Activated B cell treated with CpG ODN at 0.5 μM for 24 hours (primary cell): ENCODE results near the gene RWDD4. TPM values are rescaled to one million over a fixed set of nuclear protein-coding genes. Genes with fewer than 3 reads are reported as not detected.

Source experiments
- ATAC-seq: fragments of 200-7000 bp; cut with Tn5 transposase; one replicate; pipeline ENCODE4 v1.10.0; 2021; ENCODE audit warnings: low read depth, mild to moderate bottlenecking, moderate library complexity
- CTCF ChIA-PET: fragments of 350-600 bp; sonication (Branson Sonifier 250); formaldehyde crosslinking; loops from one replicate; lab custom pipeline; 2021; ENCODE audit warnings: antibody characterized with exemption; lab: Charles Lee
- POLR2A ChIA-PET: fragments of 350-600 bp; sonication (Branson Sonifier 250); formaldehyde crosslinking; loops from one replicate; lab custom pipeline; 2021; ENCODE audit warnings: antibody characterized with exemption; lab: Charles Lee
- DNase-seq: peaks from one replicate; pipeline ENCODE4 v3.0.0; 2022
- H3K27ac Mint-ChIP-seq: one replicate; pipeline ENCODE4 v1.8.0; 2020; ENCODE audit warnings: mixed read lengths
- H3K27me3 Mint-ChIP-seq: one replicate; pipeline ENCODE4 v1.8.0; 2021; ENCODE audit warnings: mixed read lengths
- H3K36me3 Mint-ChIP-seq: one replicate; pipeline ENCODE4 v1.8.0; 2021; ENCODE audit warnings: low read depth, mixed read lengths
- H3K4me1 Mint-ChIP-seq: one replicate; pipeline ENCODE4 v1.8.0; 2021; ENCODE audit warnings: mixed read lengths
- H3K4me3 Mint-ChIP-seq: one replicate; pipeline ENCODE4 v1.8.0; 2020; ENCODE audit warnings: mild to moderate bottlenecking, mixed read lengths
- H3K9me3 Mint-ChIP-seq: one replicate; pipeline ENCODE4 v1.8.0; 2020; ENCODE audit warnings: mixed read lengths
- CTCF ChIP-seq: fragments of 200-600 bp; IDR thresholded peaks from one replicate; pipeline ENCODE4 v1.8.0; 2022; ENCODE audit warnings: antibody characterized with exemption, mild to moderate bottlenecking
- intact Hi-C: fragments of 100-400 bp; cut with micrococcal nuclease; formaldehyde crosslinking; loops from one replicate; pipeline ENCODE4 v1.15.1; 2024
- total RNA-seq: library from RNA; stranded (reverse); gene quantifications from 2 replicates; pipeline ENCODE4 v1.2.3, GENCODE V29; 2022

The RWDD4 gene
- total RNA-seq, 1 donor from 2014 or later, result 14.6 TPM

GRCh38 chr4:183617075-183617474, 41.9 kb downstream of the RWDD4 start:
- intact Hi-C loops, result no loop called here
- TF ChIP-seq CTCF, result no peak
- ATAC-seq (no peak), DNase-seq (no peak)
- peaks cover 9% of the 10 kb centered on the region for H3K27me3 Mint-ChIP-seq
- H3K36me3 Mint-ChIP-seq, result no peaks in the 10 kb centered on the region
- CTCF ChIA-PET, result no interaction called here
- H3K4me1 Mint-ChIP-seq, result no peaks in the 10 kb centered on the region
- H3K9me3 Mint-ChIP-seq, result no peaks in the 10 kb centered on the region
- no peak overlapping the region for H3K4me3 Mint-ChIP-seq
- no peak overlapping the region for H3K27ac Mint-ChIP-seq
- POLR2A ChIA-PET, result no interaction called here

- H3K27ac Mint-ChIP-seq, result no peak overlapping the region
- peaks cover 14% of the 10 kb centered on the region for H3K27me3 Mint-ChIP-seq
- no peaks in the 10 kb centered on the region for H3K9me3 Mint-ChIP-seq
- CTCF ChIA-PET, result no interaction called here
- no peaks in the 10 kb centered on the region for H3K36me3 Mint-ChIP-seq
- DNase-seq (no peak), ATAC-seq (no peak)
- POLR2A ChIA-PET, result no interaction called here
- no peak overlapping the region for H3K4me3 Mint-ChIP-seq
- TF ChIP-seq CTCF, result no peak
- H3K4me1 Mint-ChIP-seq, result no peaks in the 10 kb centered on the region
- intact Hi-C loops, result no loop called here
Measured at GRCh38 chr4:183612329-183613250, 46.4 kb downstream of the RWDD4 start.

- ATAC-seq (no peak), DNase-seq (no peak)
- TF ChIP-seq CTCF, result no peak
- Mint-ChIP-seq H3K9me3 (no peaks in the 10 kb centered on the region), H3K27me3 (peaks cover 14% of the 10 kb centered on the region), H3K4me1 (no peaks in the 10 kb centered on the region), H3K27ac (no peak overlapping the region), H3K36me3 (no peaks in the 10 kb centered on the region), H3K4me3 (no peak overlapping the region)
- intact Hi-C loops, result no loop called here
- ChIA-PET POLR2A (no interaction called here), CTCF (no interaction called here)
Measured at GRCh38 chr4:183611210-183611830, 47.7 kb downstream of the RWDD4 start.

- no peaks in the 10 kb centered on the region for H3K36me3 Mint-ChIP-seq
- H3K4me3 Mint-ChIP-seq, result no peak overlapping the region
- CTCF ChIA-PET, result no interaction called here
- no peak for TF ChIP-seq CTCF
- H3K9me3 Mint-ChIP-seq, result no peaks in the 10 kb centered on the region
- H3K27me3 Mint-ChIP-seq, result peaks cover 14% of the 10 kb centered on the region
- no peaks in the 10 kb centered on the region for H3K4me1 Mint-ChIP-seq
- DNase-seq (no peak), ATAC-seq (no peak)
- no peak overlapping the region for H3K27ac Mint-ChIP-seq
- POLR2A ChIA-PET, result no interaction called here
- intact Hi-C loops, result no loop called here
Measured at GRCh38 chr4:183610613-183611012, 48.4 kb downstream of the RWDD4 start.

- Mint-ChIP-seq H3K27me3 (peaks cover 11% of the 10 kb centered on the region), H3K27ac (no peak overlapping the region), H3K4me1 (no peaks in the 10 kb centered on the region), H3K9me3 (no peaks in the 10 kb centered on the region), H3K4me3 (no peak overlapping the region), H3K36me3 (no peaks in the 10 kb centered on the region)
- no peak for TF ChIP-seq CTCF
- ATAC-seq, result no peak
- no peak for DNase-seq
- CTCF ChIA-PET, result no interaction called here
- POLR2A ChIA-PET, result no interaction called here
- intact Hi-C loops, result no loop called here
Measured at GRCh38 chr4:183610033-183610432, 49.0 kb downstream of the RWDD4 start.
